HepG2 (cell line): ENCODE measurements around the gene TTLL1. TPM values are rescaled to one million over a fixed set of nuclear protein-coding genes. Genes with fewer than 3 reads are reported as not detected.

Experiments used
- GATA4 ChIP-seq: sonication (generic); IDR thresholded peaks from 2 replicates; pipeline ENCODE4 v1.6.1; 2016; ENCODE audit warnings: antibody characterized with exemption, low read depth, borderline replicate concordance
- HES4 ChIP-seq: sonication (generic); formaldehyde crosslinking; IDR thresholded peaks from 2 replicates; pipeline ENCODE4 v1.9.0; 2021; ENCODE audit warnings: mild to moderate bottlenecking, missing genetic modification reagents, borderline replicate concordance
- NFIB ChIP-seq: sonication (generic); formaldehyde crosslinking; IDR thresholded peaks from 2 replicates; pipeline ENCODE4 v1.9.0; 2021; ENCODE audit warnings: missing genetic modification reagents, mild to moderate bottlenecking, borderline replicate concordance
- NR1H2 ChIP-seq: sonication (generic); formaldehyde crosslinking; IDR thresholded peaks from 2 replicates; pipeline ENCODE4 v1.8.1; 2022; ENCODE audit warnings: low read depth, missing genetic modification reagents, borderline replicate concordance
- RORA ChIP-seq: sonication (generic); formaldehyde crosslinking; IDR thresholded peaks from 2 replicates; pipeline ENCODE4 v1.5.0; 2020; ENCODE audit warnings: mild to moderate bottlenecking, missing genetic modification reagents, moderate library complexity
- SP140L ChIP-seq: sonication (generic); formaldehyde crosslinking; IDR thresholded peaks from 2 replicates; pipeline ENCODE4 v1.4.0; 2020; ENCODE audit warnings: missing genetic modification reagents, borderline replicate concordance
- TOE1 ChIP-seq: sonication (generic); formaldehyde crosslinking; IDR thresholded peaks from 2 replicates; pipeline ENCODE4 v1.4.0; 2020; ENCODE audit warnings: mild to moderate bottlenecking, missing genetic modification reagents
- XBP1 ChIP-seq: sonication (generic); formaldehyde crosslinking; IDR thresholded peaks from 2 replicates; pipeline ENCODE4 v1.5.0; 2020; ENCODE audit warnings: missing genetic modification reagents
- YEATS4 ChIP-seq: sonication (generic); formaldehyde crosslinking; IDR thresholded peaks from 2 replicates; pipeline ENCODE4 v1.4.0; 2020; ENCODE audit warnings: missing genetic modification reagents, borderline replicate concordance
- ZGPAT ChIP-seq: IDR thresholded peaks from 2 replicates; pipeline ENCODE4 v1.6.1; 2016; ENCODE audit warnings: mild to moderate bottlenecking
- ZNF331 ChIP-seq: sonication (generic); formaldehyde crosslinking; IDR thresholded peaks from 2 replicates; pipeline ENCODE4 v1.4.0; 2020; ENCODE audit warnings: missing genetic modification reagents
- polyA plus RNA-seq, 8 experiments: library from polyadenylated mRNA; depleted of rRNA in 3 of 8; stranded (reverse) in 7 of 8; unstranded in 1 of 8; fragments of >200 nt; fragmentation: Illumina TruSeq in 4 of 8; extraction: Trizol in 4 of 8; gene quantifications; 2 replicates each; pipeline versions ENCODE4 v1.2.1 to v1.2.3, GENCODE V29; 2011 to 2016; ENCODE audit warnings: low read depth in 4 of 8, missing spikeins in 1 of 8, mixed read lengths in 1 of 8; ENCODE audit not compliant: insufficient read depth in 1 of 8
- total RNA-seq, 5 experiments: library from RNA; depleted of rRNA; stranded (reverse); fragments of >200 nt; fragmentation: Illumina TruSeq; extraction: Trizol; gene quantifications; 2 replicates each; pipeline ENCODE4 v1.2.3, GENCODE V29; 2016; ENCODE audit warnings: low read depth in 1 of 5
- TF ChIP-seq, protein P1 (sequence below): sonication (generic); formaldehyde crosslinking; IDR thresholded peaks from 2 replicates; pipeline ENCODE4 v1.4.0; 2020; ENCODE audit warnings: mild to moderate bottlenecking, missing genetic modification reagents
- TF ChIP-seq, protein P2 (sequence below): sonication (generic); formaldehyde crosslinking; IDR thresholded peaks from 2 replicates; pipeline ENCODE4 v1.8.0; 2022; ENCODE audit warnings: mild to moderate bottlenecking, missing genetic modification reagents, borderline replicate concordance
- TF ChIP-seq, protein P3 (sequence below): sonication (generic); formaldehyde crosslinking; conservative IDR thresholded peaks from 2 replicates; pipeline ENCODE4 v1.4.0; 2020; ENCODE audit warnings: missing genetic modification reagents
- TF ChIP-seq, protein P4 (sequence below): IDR thresholded peaks from 2 replicates; pipeline ENCODE4 v1.6.1; 2016; ENCODE audit warnings: missing biosample characterization, missing genetic modification reagents, low read depth

Gene TTLL1
- total and polyA plus RNA-seq, 2 of the 13 experiments (the other 11 are each of a cell fraction or from before 2014, with no cell fraction given), result 1.6 to 5.3 TPM

- TF ChIP-seq, protein P1, sequence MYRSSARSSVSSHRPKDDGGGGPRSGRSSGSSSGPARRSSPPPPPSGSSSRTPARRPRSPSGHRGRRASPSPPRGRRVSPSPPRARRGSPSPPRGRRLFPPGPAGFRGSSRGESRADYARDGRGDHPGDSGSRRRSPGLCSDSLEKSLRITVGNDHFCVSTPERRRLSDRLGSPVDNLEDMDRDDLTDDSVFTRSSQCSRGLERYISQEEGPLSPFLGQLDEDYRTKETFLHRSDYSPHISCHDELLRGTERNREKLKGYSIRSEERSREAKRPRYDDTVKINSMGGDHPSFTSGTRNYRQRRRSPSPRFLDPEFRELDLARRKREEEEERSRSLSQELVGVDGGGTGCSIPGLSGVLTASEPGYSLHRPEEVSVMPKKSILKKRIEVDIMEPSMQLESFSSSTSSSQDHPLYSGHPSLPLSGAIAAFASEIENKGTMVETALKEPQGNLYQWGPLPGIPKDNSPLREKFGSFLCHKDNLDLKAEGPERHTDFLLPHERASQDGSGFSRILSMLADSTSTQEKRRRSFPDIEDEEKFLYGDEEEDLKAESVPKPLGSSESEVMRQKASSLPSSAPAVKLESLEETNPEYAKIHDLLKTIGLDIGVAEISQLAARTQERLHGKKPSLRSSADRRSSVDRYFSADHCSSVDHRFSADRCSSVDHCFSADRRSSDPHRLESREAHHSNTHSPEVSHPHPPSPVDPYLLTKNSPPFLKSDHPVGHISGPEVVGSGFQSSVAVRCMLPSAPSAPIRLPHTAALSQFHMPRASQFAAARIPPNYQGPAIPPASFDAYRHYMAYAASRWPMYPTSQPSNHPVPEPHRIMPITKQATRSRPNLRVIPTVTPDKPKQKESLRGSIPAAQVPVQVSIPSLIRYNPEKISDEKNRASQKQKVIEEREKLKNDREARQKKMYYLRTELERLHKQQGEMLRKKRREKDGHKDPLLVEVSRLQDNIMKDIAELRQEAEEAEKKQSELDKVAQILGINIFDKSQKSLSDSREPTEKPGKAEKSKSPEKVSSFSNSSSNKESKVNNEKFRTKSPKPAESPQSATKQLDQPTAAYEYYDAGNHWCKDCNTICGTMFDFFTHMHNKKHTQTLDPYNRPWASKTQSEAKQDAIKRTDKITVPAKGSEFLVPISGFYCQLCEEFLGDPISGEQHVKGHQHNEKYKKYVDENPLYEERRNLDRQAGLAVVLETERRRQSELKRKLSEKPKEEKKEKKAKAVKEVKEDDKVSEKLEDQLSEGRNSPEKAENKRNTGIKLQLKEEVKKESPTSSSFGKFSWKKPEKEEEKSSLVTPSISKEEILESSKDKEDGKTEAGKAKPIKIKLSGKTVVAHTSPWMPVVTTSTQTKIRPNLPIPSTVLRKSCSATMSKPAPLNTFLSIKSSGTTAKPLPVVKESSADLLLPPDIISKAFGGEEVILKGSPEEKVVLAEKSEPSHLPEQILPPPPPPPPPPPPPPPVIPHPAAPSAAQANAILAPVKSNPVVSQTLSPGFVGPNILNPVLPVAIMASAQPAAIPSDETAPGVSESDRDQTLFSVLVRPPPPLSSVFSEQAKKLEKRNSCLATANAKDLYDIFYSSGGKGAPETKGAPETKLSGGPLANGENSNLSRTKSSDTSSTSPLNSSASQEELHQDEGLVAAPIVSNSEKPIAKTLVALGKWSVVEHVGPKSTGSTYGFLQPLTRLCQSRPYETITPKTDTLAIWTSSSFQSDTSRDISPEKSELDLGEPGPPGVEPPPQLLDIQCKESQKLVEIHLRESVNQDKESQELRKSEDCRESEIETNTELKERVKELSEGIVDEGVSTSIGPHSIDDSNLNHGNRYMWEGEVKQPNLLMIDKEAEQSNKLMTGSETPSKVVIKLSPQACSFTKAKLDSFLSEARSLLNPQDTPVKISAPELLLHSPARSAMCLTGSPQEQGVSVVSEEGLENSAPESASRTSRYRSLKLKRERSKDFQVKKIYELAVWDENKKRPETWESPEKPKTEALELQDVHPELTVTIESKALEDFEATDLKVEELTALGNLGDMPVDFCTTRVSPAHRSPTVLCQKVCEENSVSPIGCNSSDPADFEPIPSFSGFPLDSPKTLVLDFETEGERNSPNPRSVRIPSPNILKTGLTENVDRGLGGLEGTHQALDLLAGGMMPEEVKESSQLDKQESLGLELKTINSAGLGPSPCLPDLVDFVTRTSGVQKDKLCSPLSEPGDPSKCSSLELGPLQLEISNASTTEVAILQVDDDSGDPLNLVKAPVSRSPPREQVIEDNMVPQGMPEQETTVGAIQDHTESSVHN (CRISPR knock-in tag), result no peak
- TF ChIP-seq SP140L (CRISPR knock-in tag), result 0 out of 2 replicates have a peak, but pooled peaks have one; percentile 24
- no peak for TF ChIP-seq NFIB (CRISPR knock-in tag)
- TF ChIP-seq, protein P2, sequence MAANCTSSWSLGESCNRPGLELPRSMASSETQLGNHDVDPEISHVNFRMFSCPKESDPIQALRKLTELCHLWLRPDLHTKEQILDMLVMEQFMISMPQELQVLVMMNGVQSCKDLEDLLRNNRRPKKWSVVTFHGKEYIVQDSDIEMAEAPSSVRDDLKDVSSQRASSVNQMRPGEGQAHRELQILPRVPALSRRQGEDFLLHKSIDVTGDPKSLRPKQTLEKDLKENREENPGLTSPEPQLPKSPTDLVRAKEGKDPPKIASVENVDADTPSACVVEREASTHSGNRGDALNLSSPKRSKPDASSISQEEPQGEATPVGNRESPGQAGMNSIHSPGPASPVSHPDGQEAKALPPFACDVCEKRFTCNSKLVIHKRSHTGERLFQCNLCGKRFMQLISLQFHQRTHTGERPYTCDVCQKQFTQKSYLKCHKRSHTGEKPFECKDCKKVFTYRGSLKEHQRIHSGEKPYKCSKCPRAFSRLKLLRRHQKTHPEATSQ, result no peak
- TF ChIP-seq ZGPAT (CRISPR knock-in tag), result peak; percentile 75
- TF ChIP-seq NR1H2 (CRISPR knock-in tag), result no peak
- TF ChIP-seq, protein P3, sequence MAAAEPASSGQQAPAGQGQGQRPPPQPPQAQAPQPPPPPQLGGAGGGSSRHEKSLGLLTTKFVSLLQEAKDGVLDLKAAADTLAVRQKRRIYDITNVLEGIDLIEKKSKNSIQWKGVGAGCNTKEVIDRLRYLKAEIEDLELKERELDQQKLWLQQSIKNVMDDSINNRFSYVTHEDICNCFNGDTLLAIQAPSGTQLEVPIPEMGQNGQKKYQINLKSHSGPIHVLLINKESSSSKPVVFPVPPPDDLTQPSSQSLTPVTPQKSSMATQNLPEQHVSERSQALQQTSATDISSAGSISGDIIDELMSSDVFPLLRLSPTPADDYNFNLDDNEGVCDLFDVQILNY, result no peak
- no peak for TF ChIP-seq GATA4
- peak; percentile 66 for TF ChIP-seq YEATS4
- no peak for TF ChIP-seq TOE1 (CRISPR knock-in tag)
- no peak for TF ChIP-seq XBP1 (CRISPR knock-in tag)
- TF ChIP-seq RORA, result no peak
- TF ChIP-seq ZNF331, result peak; percentile 59; the same call in 1 of the 2 replicates
- no peak for TF ChIP-seq HES4 (CRISPR knock-in tag)
- TF ChIP-seq, protein P4, sequence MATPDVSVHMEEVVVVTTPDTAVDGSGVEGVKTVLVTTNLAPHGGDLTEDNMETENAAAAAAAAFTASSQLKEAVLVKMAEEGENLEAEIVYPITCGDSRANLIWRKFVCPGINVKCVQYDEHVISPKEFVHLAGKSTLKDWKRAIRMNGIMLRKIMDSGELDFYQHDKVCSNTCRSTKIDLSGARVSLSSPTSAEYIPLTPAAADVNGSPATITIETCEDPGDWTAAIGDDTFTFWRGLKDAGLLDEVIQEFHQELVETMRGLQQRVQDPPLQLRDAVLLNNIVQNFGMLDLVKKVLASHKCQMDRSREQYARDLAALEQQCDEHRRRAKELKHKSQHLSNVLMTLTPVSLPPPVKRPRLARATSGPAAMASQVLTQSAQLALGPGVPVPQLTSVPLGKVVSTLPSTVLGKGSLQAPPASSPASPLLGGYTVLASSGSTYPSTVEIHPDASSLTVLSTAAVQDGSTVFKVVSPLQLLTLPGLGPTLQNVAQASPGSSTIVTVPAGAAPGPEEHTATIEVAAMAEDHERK, result no peak
Observed at GRCh38 chr22:42993651-42994275, 95.4 kb downstream of the TTLL1 start (continued).
